ENCODE measurements around the gene IL3. TPM values are rescaled to one million over a fixed set of nuclear protein-coding genes. Genes with fewer than 3 reads are reported as not detected.

IL3 gene
- total and polyA plus RNA-seq, 2 of the 4 experiments (the other 2 are of a cell fraction), result not detected

DNA sequence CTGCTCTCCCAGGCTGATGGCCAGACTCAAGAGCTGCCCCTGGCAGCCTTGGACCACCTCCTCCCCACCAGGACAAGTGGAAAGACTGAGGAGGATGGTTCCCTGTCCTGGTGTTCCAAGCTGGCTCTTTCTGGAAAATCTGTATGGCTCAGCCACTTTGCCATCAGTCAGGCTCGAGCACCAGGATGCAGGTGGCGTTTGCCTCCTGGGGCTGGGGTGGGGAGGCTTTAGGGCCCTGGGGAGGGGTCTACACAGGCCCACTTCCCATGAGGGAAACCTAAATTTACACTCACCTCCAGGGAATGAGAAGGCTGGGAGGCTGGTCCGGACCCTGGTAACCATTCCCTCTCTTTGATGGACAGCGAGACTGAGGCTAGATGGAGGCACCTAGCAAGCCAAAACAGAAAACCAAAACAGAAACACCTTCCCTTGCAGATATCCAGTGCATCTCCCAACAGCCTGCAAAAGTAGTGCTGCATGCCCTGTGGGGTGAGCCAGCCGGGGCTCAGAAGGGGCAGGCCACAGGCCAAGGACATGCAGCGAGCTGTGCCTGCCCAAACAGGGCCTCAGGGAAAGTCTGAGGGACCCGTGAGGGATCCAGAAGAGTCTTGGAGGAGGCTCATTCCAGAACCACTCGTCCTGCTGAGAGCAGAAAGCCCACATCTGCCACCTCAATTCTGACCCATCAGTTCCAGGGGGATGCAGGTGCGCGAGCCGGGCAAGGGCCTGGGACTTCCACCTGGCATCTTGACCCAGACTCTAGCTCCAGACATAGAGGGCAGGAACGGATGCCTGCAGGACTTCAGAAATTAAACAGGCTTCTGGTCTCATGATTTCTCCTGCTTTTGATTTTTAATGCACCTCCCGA is 7.7 kb downstream of the IL3 start:
- no peak for ATAC-seq (ENCODE audit: low read depth)
- peaks cover 5% of the 10 kb centered on the region for H3K4me1 ChIP-seq (ENCODE audit: control insufficient read depth, insufficient read depth, low read length)
- CTCF ChIA-PET, result no interaction called here
- H3K4me3 ChIP-seq (ENCODE audit: insufficient read depth, low read depth, low read length), result no peak overlapping the region
- WGBS, 2 experiments (ENCODE audit: extremely low coverage in 2 of 2, insufficient read length in 1 of 2), result 100% methylated on average over 4 of the region's 13 CpGs; no CpG with 5 or more reads in 1 of the 2 experiments
- no peak overlapping the region for H4K5ac ChIP-seq (ENCODE audit: low read depth, low read length)
- H2BK5ac ChIP-seq (ENCODE audit: low read depth, low read length, poor library complexity, severe bottlenecking), result no peak overlapping the region
- H3K79me1 ChIP-seq (ENCODE audit: low read depth in 1 of 2, low read length in 2 of 2), result no peaks in the 10 kb centered on the region
- H3K9me3 ChIP-seq (ENCODE audit: control insufficient read depth, insufficient read depth, low read length), result no peaks in the 10 kb centered on the region
- intact Hi-C loops (cut with micrococcal nuclease) (loop anchor here (5.0 to 10.0 kb wide), 2 partner anchors 314 to 427 kb away; partner anchors contain the start of gene IRF1), in situ Hi-C loops (cut with MboI; ENCODE audit: low sequenced_read_pairs) (loop anchor here (5.0 to 10.0 kb wide), 2 partner anchors 114 to 297 kb away; partner anchors contain the start of gene SLC22A5), dilution Hi-C loops (cut with HindIII; ENCODE audit: low sequenced_read_pairs, unreplicated experiment) (no loop called here)
- peak overlapping the region; percentile 36 for H2AFZ ChIP-seq (replicated peaks; ENCODE audit: low read length, poor library complexity)
- H3K27me3 ChIP-seq (ENCODE audit: control insufficient read depth, insufficient read depth, low read length), result no peaks in the 10 kb centered on the region
- no peak overlapping the region for H2BK120ac ChIP-seq (ENCODE audit: low read depth, low read length)
- peaks cover 6% of the 10 kb centered on the region; the same call in 1 of the 2 replicates for H3K9me1 ChIP-seq (ENCODE audit: insufficient read depth, low read length)
- no peak overlapping the region for H2BK20ac ChIP-seq (ENCODE audit: low read depth, low read length)
- POLR2A ChIA-PET (ENCODE audit: unreplicated experiment), result no interaction called here
- H3K23ac ChIP-seq (ENCODE audit: low read depth, low read length), result no peak overlapping the region
- H3K36me3 ChIP-seq (ENCODE audit: control insufficient read depth, insufficient read depth, low read length), result no peaks in the 10 kb centered on the region
- no peak overlapping the region for H3K56ac ChIP-seq (ENCODE audit: extremely low read depth, insufficient read depth, low read length)
- H3K27ac ChIP-seq (ENCODE audit: insufficient read depth, low read length), result no peak overlapping the region
- H3K4ac ChIP-seq (ENCODE audit: low read depth, low read length), result no peak overlapping the region
- H3K9ac ChIP-seq (ENCODE audit: low read depth, low read length), result no peak overlapping the region
- DNase-seq, result no peak
- H4K91ac ChIP-seq (ENCODE audit: insufficient read depth, low read depth, low read length), result no peak overlapping the region
- H3K14ac ChIP-seq (replicated peaks; ENCODE audit: low read depth, low read length), result no peak overlapping the region
- H3K4me2 ChIP-seq (ENCODE audit: low read depth, low read length), result no peak overlapping the region
- no peak overlapping the region for H4K8ac ChIP-seq (ENCODE audit: low read depth in 2 of 2, low read length in 2 of 2)
- peak overlapping the region; percentile 44 for H2AK9ac ChIP-seq (replicated peaks; ENCODE audit: low read depth, low read length, poor library complexity)
- H3K18ac ChIP-seq (ENCODE audit: low read depth, low read length), result no peak overlapping the region
- no TSS peak for BruUV-seq (replicated peaks)
- H2AK5ac ChIP-seq (ENCODE audit: low read depth, low read length), result no peak overlapping the region
- no peaks in the 10 kb centered on the region for H4K20me1 ChIP-seq (ENCODE audit: insufficient read depth, low read length)
- H2BK15ac ChIP-seq (ENCODE audit: low read depth, low read length), result no peak overlapping the region
- no peak for TF ChIP-seq CHD1 (IDR thresholded peaks at IDR 0.05; ENCODE audit: low read depth, low read length)
- no peak for TF ChIP-seq RAD21 (IDR thresholded peaks at IDR 0.05; ENCODE audit: low read length)
- TF ChIP-seq, protein P1, sequence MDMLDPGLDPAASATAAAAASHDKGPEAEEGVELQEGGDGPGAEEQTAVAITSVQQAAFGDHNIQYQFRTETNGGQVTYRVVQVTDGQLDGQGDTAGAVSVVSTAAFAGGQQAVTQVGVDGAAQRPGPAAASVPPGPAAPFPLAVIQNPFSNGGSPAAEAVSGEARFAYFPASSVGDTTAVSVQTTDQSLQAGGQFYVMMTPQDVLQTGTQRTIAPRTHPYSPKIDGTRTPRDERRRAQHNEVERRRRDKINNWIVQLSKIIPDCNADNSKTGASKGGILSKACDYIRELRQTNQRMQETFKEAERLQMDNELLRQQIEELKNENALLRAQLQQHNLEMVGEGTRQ (IDR thresholded peaks at IDR 0.05; ENCODE audit: low read depth, low read length), result no peak
- TF ChIP-seq SMC3 (IDR thresholded peaks at IDR 0.05; ENCODE audit: low read depth, low read length), result no peak
- no peak for TF ChIP-seq MXI1 (IDR thresholded peaks at IDR 0.05; ENCODE audit: borderline replicate concordance, low read depth, low read length)
- no peak for TF ChIP-seq FOS (IDR thresholded peaks at IDR 0.05; ENCODE audit: low read depth, low read length)
- TF ChIP-seq, protein P2, sequence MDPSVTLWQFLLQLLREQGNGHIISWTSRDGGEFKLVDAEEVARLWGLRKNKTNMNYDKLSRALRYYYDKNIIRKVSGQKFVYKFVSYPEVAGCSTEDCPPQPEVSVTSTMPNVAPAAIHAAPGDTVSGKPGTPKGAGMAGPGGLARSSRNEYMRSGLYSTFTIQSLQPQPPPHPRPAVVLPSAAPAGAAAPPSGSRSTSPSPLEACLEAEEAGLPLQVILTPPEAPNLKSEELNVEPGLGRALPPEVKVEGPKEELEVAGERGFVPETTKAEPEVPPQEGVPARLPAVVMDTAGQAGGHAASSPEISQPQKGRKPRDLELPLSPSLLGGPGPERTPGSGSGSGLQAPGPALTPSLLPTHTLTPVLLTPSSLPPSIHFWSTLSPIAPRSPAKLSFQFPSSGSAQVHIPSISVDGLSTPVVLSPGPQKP (IDR thresholded peaks at IDR 0.05; ENCODE audit: borderline replicate concordance, low read depth, low read length), result no peak
- no peak for TF ChIP-seq BHLHE40 (IDR thresholded peaks at IDR 0.05; ENCODE audit: low read depth, low read length)
- no peak for TF ChIP-seq MAFK (IDR thresholded peaks at IDR 0.05; ENCODE audit: low read depth, low read length)
- no peak for TF ChIP-seq CEBPB (IDR thresholded peaks at IDR 0.05; ENCODE audit: low read depth, low read length)
- TF ChIP-seq POLR2A (IDR thresholded peaks at IDR 0.05; ENCODE audit: low read depth, low read length), result no peak
- TF ChIP-seq, protein P3, sequence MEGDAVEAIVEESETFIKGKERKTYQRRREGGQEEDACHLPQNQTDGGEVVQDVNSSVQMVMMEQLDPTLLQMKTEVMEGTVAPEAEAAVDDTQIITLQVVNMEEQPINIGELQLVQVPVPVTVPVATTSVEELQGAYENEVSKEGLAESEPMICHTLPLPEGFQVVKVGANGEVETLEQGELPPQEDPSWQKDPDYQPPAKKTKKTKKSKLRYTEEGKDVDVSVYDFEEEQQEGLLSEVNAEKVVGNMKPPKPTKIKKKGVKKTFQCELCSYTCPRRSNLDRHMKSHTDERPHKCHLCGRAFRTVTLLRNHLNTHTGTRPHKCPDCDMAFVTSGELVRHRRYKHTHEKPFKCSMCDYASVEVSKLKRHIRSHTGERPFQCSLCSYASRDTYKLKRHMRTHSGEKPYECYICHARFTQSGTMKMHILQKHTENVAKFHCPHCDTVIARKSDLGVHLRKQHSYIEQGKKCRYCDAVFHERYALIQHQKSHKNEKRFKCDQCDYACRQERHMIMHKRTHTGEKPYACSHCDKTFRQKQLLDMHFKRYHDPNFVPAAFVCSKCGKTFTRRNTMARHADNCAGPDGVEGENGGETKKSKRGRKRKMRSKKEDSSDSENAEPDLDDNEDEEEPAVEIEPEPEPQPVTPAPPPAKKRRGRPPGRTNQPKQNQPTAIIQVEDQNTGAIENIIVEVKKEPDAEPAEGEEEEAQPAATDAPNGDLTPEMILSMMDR (conservative IDR thresholded peaks at IDR 0.05; ENCODE audit: low read depth, low read length), result no peak
- TF ChIP-seq NFE2L2 (IDR thresholded peaks at IDR 0.05; ENCODE audit: low read depth, low read length), result no peak
- no peak for TF ChIP-seq RCOR1 (IDR thresholded peaks at IDR 0.05; ENCODE audit: insufficient replicate concordance, low read length)
- no peak for TF ChIP-seq RFX5 (IDR thresholded peaks at IDR 0.05; ENCODE audit: low read depth, low read length)
